NCI-H460 (cell line): ENCODE measurements around the gene SERPINI2. TPM values are rescaled to one million over a fixed set of nuclear protein-coding genes. Genes with fewer than 3 reads are reported as not detected.
A peak's percentile ranks its signal among the peaks of the same experiment; 100 is the strongest.
"Not testable (repeated sequence)": the region's sequence is repeated elsewhere in the genome, so short reads cannot be mapped to it uniquely, and the experiment has no call there.

ENCODE experiments used
- DNase-seq: peaks from one replicate; pipeline ENCODE4 v3.0.0-alpha.2; 2016; ENCODE audit warnings: low read depth; ENCODE audit errors: extremely low read depth
- total RNA-seq: library from RNA; depleted of rRNA; stranded (reverse); fragments of >200 nt; shearing (Covaris generic); gene quantifications from 2 replicates; pipeline ENCODE4 v1.2.3, GENCODE V29; 2014; rRNA removed

SERPINI2 gene
- total RNA-seq, 1 experiment from 2014 or later, result not detected

DNA sequence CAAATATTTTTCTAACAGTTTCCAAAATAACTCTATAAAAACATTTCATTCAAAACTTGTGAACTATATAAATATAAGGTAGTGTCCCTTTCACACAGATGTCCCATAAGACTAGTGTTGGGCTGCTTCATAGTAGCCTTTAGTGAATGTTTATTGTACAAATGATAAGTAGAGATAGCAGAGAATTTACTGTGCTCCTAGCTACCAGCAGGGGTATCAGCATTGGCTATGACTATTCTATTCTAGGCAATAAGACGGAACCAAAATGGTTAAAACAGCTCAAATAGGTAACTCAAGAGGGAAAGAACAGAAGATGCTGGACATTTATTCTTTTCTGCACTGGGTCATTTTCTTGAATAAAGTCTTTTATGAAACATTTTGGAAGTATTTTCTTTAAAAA, 22.6 kb downstream of the SERPINI2 start:
- no peak for DNase-seq

DNA sequence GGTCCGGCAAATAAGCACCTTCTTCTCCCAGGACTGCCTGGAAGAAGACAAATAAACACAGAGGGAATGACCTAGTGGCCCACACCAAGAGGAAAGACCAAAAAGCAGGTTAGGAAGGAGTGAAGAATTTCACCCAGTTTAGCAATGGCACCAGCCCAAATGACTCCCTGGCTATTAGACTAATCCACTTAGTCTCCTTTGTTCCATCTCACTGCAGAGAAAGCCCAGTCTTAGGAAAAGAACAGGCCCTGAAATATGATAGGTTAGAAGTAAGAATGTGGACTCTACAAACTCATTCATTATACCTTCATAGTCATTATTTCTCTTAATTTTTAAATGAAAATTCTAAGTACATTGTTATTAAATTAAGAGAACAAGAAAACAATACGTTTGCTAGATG, 23.2 kb downstream of the SERPINI2 start:
- DNase-seq, result no peak

DNA sequence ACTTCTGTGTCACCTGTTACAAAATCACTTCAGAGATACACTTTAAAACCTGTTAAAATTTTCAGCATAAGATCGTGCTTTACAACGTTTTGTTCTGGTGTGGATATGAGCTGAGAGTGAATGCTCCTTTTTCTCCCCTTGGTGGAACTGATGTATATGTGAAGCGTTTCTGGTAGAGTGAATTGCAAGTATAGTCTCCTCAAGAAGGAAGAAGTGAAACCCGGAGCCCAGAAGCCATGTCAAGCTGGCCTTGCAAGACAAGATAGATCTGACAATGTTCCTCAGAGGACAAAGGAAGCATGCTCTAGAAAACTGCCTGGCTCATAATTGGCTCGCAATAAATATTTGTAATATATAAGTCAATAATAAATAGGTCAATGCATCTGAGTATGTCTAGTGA, 23.6 kb downstream of the SERPINI2 start:
- no peak for DNase-seq

DNA sequence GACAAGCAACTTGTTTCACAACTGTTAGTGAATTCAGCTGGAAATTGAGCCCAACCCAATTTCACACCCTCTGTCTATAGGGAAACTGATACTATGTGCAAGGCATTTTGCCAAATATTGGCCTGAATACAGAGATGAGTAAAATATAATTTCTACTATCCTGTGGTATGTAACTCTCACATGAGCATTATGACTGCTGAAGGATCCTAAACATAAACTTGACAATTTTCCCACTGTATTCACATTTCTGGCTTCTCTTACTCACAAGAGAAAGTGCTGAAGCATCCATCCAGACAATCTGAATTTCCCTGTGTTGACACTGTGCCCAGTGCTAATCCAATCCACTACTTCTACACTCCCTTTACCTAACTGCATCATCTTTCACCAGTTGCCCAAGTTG, 28.4 kb downstream of the SERPINI2 start:
- no peak for DNase-seq

DNA sequence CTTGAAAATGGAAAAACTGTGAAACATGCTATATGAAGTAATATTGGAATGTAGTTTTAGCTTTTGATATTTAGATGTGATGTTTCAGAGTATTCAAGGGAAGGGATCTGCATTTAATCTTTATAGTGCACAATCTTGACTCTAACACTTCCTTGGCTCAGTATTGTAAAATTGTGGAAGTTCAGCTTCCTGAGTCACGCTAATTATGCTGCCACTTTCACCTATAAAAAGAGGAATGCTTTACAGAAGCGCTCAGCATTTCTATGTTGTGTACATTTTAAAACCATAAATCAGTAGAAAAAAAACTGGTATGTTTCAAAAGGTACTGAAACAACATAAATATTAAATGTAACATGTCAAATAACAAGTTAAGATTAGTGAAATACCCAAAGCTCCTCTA, 32.6 kb downstream of the SERPINI2 start:
- no peak for DNase-seq

DNA sequence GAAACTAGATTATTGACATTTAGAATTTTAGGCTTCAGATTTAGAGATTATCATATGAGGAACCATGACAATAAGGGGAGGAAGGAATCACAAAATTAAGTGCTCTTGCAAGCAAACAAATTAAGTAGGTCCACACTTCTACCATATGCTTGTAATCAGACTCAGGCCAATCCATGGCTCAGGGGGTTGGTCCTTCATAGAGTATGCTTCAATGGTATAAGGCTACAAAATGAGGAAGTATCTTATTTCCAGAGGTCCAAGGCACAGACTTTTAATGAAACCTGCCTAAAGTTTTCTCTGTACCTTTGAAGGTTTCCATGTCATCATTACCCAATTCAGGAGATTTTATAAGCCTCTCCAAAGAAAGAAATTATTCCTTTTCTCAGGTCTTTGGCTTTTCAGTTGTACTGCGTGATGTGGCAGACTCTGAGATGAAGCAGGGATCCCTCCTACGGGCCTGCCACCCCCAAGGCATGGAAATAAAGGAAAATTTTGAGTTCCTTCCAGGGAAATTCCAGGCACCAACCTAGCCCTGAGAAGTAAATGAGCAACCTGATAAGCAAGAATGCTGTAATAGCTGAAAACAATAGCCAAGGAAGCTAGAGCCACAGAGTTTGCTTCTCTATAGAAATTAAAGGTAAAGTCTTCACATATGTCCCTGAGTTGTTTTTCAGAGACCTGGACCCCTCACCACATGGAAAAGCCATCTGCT, 36.3 kb downstream of the SERPINI2 start:
- no peak for DNase-seq

DNA sequence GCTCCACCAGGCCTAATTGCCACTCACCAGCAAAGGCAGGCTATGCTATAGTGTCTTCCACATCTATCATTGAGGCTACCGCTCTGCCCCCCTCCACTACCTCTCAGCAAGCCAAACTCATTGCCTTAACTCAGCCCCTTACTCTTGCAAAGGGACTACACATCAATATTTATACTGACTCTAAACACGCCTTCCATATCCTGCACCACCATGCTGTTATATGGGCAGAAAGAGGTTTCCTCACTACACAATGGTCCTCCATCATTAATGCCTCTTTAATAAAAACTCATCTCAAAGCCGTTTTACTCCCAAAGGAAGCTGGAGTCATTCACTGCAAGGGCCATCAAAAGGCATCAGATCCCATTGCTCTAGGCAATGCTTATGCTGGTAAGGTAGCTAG, 46.9 kb downstream of the SERPINI2 start:
- DNase-seq, result not testable (repeated sequence)

DNA sequence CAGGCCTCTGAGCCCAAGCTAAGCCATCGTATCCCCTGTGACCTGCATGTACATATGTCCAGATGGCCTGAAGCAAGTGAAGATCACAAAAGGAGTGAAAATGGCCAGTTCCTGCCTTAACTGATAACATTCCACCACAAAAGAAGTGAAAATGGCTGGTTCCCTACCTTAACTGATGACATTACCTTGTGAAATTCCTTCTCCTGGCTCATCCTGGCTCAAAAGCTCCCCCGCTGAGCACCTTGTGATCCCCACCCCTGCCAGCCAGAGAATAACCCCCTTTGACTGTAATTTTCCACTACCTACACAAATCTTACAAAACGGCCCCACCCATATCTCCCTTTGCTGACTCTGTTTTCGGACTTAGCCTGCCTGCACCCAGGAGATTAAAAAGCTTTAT, 51.4 kb downstream of the SERPINI2 start:
- not testable (repeated sequence) for DNase-seq

DNA sequence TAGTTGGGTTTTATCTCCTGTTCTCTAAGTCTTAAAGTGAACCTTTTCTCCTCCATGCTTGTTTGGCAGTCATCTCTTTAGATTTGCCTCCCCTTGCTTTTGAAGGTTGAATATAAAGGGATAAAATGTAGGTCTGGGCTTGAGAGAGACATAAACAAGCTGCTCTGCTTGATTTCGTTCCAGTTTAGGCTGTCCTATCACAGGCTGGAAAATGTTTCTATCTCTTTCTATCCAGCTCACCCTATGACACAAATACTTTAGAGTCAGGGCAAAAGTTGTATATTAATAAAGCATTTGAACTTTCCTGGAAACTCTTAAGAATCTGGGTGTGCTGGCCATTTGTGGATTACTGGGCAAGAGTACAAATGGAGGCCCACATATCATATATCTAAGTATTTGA, 64.2 kb downstream of the SERPINI2 start:
- no peak for DNase-seq

DNA sequence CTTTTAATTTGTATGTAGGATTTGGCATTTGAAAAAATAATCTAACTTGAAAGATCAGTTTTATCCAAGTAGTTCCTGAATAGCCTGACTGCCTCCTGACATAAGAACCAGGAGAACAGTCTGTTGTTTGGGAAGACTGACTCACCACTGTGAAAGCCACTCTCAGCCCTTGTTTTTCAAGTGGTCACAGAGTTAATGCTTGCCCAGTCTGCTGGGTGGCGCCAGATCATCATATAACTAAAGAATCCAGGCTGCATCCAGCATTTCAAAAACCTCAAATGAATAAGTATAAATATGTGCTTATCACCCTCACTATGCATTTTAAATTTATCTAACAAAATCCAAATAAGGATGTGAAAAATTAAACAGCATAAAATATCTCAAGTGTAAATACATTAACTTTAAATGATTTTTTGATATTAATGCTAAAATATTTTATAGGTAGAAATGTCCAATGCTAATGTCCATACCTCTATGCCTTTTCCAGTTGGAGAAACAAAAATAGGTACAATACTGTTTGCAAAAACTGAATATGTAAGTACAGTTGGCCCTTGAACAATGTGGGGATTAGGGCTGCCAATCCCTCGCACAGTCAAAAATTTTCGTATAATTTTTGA, 66.9 kb downstream of the SERPINI2 start:
- peak; percentile 35 for DNase-seq

DNA sequence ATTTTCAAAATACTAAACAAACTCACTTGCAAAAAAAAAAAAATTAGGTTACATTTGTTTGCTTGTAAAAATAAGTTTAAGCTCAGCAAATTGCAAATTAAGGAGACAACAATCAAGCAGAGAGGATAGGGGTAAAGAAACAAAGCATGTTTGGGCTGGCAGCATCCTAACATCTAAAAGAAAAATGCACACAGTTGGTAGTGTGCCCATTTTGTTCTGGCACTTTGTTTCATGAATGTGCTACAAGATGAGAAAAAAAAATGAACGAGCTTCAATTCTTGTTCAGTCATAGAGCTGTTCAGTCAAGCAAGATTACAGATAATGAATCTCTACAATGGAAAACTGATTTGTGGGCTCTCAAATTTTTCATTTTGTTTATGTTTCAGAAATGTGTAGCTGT, 76.0 kb downstream of the SERPINI2 start:
- no peak for DNase-seq

DNA sequence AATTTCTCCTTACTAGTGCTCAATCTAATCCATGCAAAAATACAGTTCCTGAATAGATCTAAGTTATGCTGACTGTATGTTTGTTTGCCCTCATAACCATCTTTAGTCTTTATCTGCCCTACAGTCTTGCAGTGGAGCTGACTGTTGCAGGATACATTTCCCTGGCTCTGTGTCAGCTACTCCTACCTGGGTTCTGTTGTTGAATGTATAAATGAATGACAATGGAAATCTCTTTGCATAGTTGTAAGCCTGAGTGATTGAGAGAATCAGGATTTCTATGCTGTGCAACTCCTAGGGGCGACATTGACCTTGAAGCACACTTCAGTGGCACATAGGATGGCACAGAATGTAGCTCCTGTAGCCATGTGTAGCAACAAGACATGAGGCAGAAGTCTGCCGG, 77.8 kb downstream of the SERPINI2 start:
- DNase-seq, result no peak

DNA sequence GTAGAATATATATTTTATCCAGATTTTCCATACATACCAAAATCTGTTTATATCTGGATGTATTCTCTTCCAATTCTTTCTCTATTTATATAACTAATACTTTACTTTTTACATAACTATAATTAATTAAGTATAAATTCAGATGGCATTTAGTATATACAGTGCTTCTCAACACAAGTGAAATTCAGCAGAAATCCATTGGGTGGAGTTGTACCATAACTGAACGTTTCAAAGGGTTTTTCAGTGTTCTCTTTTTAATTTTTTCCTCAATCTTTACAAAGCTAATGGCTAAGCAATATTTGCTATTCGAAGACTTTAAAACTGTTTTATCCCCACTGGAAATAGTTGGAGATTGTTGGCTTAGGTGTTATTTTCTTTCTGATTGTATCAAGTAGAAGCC, 79.8 kb downstream of the SERPINI2 start:
- DNase-seq, result no peak

Other genes starting within 250 kb of the SERPINI2 start
- gene ZBBX, start 93.7 kb downstream of the SERPINI2 start, total RNA-seq, result 0.05 TPM in 1 of 2 replicates, not detected in the other
- 0.10 TPM in 1 of 2 replicates, not detected in the other for gene WDR49, start 179.9 kb upstream of the SERPINI2 start, total RNA-seq